GM23338 (cell line): ENCODE results near the gene STX4.

Experiments used
- CREB1 ChIP-seq: fragments of 250-450 bp; sonication (Bioruptor Pico); IDR thresholded peaks from 2 replicates; pipeline ENCODE4 v1.5.0; 2020; ENCODE audit warnings: low read depth, mild to moderate bottlenecking, moderate library complexity
- CTCF ChIP-seq, 2 experiments: fragments of 200-600 bp in 1 of 2; sonication (generic) in 1 of 2; conservative IDR thresholded peaks; 2 replicates each; pipeline versions ENCODE4 v1.5.1 to v1.6.1; 2016 to 2017; ENCODE audit warnings: antibody characterized with exemption in 2 of 2, low read depth in 2 of 2, mild to moderate bottlenecking in 2 of 2, moderate library complexity in 1 of 2
- ETS1 ChIP-seq: IDR thresholded peaks from 2 replicates; pipeline ENCODE4 v1.6.1; 2016; ENCODE audit warnings: antibody characterized with exemption
- EZH2 ChIP-seq: fragments of 200-600 bp; sonication (generic); IDR thresholded peaks from one replicate; pipeline ENCODE4 v1.8.0; 2017; ENCODE audit warnings: antibody characterized with exemption, mild to moderate bottlenecking, low read depth; ENCODE audit not compliant: unreplicated experiment
- EZH2phosphoT487 ChIP-seq: fragments of 200-600 bp; sonication (generic); IDR thresholded peaks from one replicate; pipeline ENCODE4 v1.8.1; 2018; ENCODE audit warnings: antibody characterized with exemption; ENCODE audit not compliant: unreplicated experiment
- JUNB ChIP-seq: IDR thresholded peaks from one replicate; pipeline ENCODE4 v1.6.1; 2016; ENCODE audit warnings: antibody characterized with exemption; ENCODE audit not compliant: unreplicated experiment
- POLR2AphosphoS5 ChIP-seq: IDR thresholded peaks from 2 replicates; pipeline ENCODE4 v1.6.1; 2016; ENCODE audit warnings: antibody characterized with exemption, low read depth
- REST ChIP-seq: IDR thresholded peaks from one replicate; pipeline ENCODE4 v1.6.1; 2018; ENCODE audit warnings: antibody characterized with exemption; ENCODE audit not compliant: unreplicated experiment
- STAT1 ChIP-seq: IDR thresholded peaks from one replicate; pipeline ENCODE4 v1.6.1; 2016; ENCODE audit warnings: antibody characterized with exemption; ENCODE audit not compliant: unreplicated experiment
- ZNF114 ChIP-seq: fragments of 250-450 bp; sonication (Bioruptor Pico); IDR thresholded peaks from 2 replicates; pipeline ENCODE4 v1.5.0; 2020; ENCODE audit warnings: mild to moderate bottlenecking, moderate library complexity
- ZNF462 ChIP-seq: fragments of 250-450 bp; sonication (Bioruptor Pico); IDR thresholded peaks from 2 replicates; pipeline ENCODE4 v1.5.0; 2020; ENCODE audit warnings: mild to moderate bottlenecking, moderate library complexity

GRCh38 chr16:31087481-31087880 lies 54.1 kb downstream of the STX4 start:
- no peak for TF ChIP-seq CREB1 (CRISPR knock-in tag)
- no peak for TF ChIP-seq CTCF (conservative IDR thresholded peaks at IDR 0.05; ENCODE audit: low read depth in 2 of 2)
- TF ChIP-seq POLR2AphosphoS5 = no peak
- no peak for TF ChIP-seq EZH2
- TF ChIP-seq EZH2phosphoT487 = no peak
- no peak for TF ChIP-seq REST
- no peak for TF ChIP-seq JUNB
- no peak for TF ChIP-seq ETS1
- TF ChIP-seq STAT1 = no peak
- TF ChIP-seq ZNF114 (CRISPR knock-in tag) = no peak
- no peak for TF ChIP-seq ZNF462 (CRISPR knock-in tag)
